Fibroblast of the aortic adventitia (primary cell): ENCODE results near the gene SUCLG2. TPM values are rescaled to one million over a fixed set of nuclear protein-coding genes. Genes with fewer than 3 reads are reported as not detected.

ENCODE experiments used
- DNase-seq: peaks from one replicate; pipeline ENCODE4 v3.0.0-alpha.2; 2010; ENCODE audit warnings: low read depth
- H3K4me3 ChIP-seq: 2 replicates; pipeline ENCODE4 v1.5.1; 2011; ENCODE audit warnings: low read depth, mild to moderate bottlenecking, control low read depth, low read length, moderate library complexity
- CTCF ChIP-seq: IDR thresholded peaks from 2 replicates; pipeline ENCODE4 v1.5.1; 2011; ENCODE audit warnings: mild to moderate bottlenecking, low read length, control low read depth, inconsistent platforms; ENCODE audit not compliant: insufficient read depth
- total RNA-seq: library from RNA; depleted of rRNA; stranded (reverse); fragments of >200 nt; gene quantifications from 2 replicates; pipeline ENCODE4 v1.2.3, GENCODE V29; 2012; ENCODE audit warnings: low replicate concordance

The SUCLG2 gene
- total RNA-seq, 1 donor, result 73.9 TPM

- no peak for DNase-seq
- H3K4me3 ChIP-seq, result no peak overlapping the region
- TF ChIP-seq CTCF, result no peak
Measured at GRCh38 chr3:67517781-67518180, 136.6 kb downstream of the SUCLG2 start.

GRCh38 chr3:67516496-67516895 lies 137.9 kb downstream of the SUCLG2 start:
- no peak overlapping the region for H3K4me3 ChIP-seq
- DNase-seq, result no peak
- no peak for TF ChIP-seq CTCF

DNA sequence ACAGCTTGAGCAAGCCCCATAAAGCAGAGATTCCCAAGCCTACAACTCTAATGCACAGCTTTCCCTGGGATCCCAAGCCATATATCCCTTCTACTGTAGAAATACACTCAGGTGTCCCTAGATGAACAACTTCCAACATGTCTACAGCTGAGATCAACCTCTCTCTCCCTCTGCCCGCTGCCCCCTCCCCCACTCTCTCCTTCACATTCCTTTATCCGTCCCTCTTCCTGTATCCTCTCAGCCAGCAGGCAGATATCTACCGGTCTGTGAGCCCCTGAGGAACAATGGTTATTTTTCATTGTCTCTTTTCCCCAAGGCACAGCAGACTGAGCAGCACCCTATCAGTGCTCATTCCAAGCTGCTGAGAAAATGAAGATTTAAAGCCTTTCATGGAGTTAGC lies 138.6 kb downstream of the SUCLG2 start:
- H3K4me3 ChIP-seq, result no peak overlapping the region
- no peak for TF ChIP-seq CTCF
- DNase-seq, result no peak

DNA sequence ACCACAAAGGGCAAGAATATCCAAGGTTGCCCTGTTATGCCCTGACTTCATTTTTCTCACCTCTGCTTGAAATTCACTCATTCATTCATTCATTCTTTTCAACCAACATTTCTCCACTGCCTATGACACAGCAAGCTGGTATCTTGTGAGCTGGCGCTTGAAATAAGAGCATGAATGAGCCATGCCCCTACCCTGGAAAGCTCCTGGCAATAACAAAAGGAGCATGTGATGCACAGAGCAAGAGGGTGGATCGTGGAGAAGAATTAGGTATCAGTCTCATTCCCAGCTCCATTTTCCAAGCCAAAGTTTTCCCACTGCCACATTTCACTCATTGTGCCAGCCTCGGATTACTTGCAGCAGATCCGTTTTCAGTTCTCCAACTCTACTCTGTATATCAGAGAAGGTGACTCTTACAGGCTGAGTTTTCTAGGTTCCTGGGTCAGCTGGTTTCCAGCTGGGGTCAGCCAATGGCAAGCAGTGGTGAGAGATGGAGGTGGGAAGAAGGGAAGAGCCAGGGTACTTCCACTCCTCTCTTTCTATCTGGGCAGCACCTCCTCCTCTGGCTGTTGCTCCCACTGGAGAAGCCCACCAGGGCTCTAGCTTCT lies 144.8 kb downstream of the SUCLG2 start:
- no peak overlapping the region for H3K4me3 ChIP-seq
- peak; percentile 9 for DNase-seq
- TF ChIP-seq CTCF, result no peak

GRCh38 chr3:67507584-67507983 lies 146.8 kb downstream of the SUCLG2 start:
- no peak for TF ChIP-seq CTCF
- no peak for DNase-seq
- H3K4me3 ChIP-seq, result no peak overlapping the region

DNA sequence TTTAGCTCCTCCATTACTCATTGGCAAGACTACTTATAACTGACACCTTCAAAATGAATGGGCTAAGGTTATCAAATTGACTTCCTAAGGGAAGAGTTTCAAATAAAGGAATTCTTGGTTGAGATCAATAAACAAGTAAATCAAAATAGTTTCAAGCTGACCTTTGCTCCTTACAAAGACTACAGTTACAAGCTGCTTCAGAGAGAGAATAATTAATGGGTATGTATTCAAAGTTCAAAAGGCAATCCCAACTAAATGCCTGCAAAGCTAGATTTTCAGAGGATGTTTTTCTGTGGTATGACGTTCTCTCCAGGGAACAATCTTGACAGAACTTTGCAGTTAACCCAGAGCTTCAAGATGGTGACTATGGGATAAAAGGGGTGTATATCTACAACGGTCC lies 153.7 kb downstream of the SUCLG2 start:
- TF ChIP-seq CTCF, result no peak
- no peak for DNase-seq
- no peak overlapping the region for H3K4me3 ChIP-seq

- TF ChIP-seq CTCF, result no peak
- peak; percentile 14 for DNase-seq
- no peak overlapping the region for H3K4me3 ChIP-seq
Measured at GRCh38 chr3:67497746-67498145, 156.7 kb downstream of the SUCLG2 start.
